HG03342 (cell line): Measurements from ENCODE around the gene LDB2.

Experiments
- ATAC-seq: cut with Tn5 transposase; IDR thresholded peaks from one replicate; pipeline ENCODE4 v1.9.1; 2021; ENCODE audit warnings: mild to moderate bottlenecking, moderate library complexity; ENCODE audit not compliant: unreplicated experiment

The LDB2 gene

DNA sequence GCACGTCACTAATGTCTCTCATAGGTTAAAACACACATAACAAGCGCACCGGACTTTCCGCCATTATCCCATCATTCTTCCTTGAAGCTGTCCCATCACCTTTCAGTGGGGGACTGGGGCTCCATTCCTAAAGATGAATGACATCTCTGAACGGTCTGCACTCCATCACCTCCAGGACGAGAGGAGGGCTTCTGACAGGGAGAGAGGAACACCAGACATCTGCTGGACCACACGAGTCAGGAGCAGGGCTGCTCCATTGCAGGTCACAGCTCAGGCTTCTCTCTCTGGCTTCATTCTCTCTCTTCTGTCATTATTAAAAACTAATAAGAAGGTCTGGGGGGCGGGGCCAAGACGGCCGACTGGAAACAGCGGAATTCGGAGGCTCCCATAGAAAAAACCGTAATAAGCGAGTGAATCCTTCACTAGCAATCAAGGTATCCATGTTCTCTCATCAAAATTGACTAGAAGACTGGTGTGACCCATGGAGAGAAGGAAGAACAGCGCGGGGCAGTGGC, 289.8 kb downstream of the LDB2 start:
- ATAC-seq: no peak

DNA sequence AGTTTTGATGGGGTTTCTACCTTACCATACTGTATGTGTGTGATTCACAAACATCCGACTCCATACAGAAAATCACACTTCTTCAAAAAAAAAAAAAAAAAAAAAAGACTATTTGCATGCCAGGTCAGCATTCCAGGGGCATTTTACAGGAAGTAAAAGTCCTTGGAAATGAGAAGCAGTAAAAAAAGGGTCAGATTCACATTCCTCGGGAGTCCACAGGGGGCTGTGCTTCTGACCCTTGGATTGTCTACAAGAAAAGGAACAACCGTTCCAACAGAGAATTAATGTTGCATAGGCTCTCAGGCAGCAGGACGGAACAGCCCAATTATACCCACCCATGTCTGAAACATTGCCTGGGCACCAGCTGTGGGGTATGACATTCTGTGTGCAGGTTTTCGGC, 290.3 kb downstream of the LDB2 start:
- no peak for ATAC-seq

- ATAC-seq: no peak
Measured at GRCh38 chr4:16607241-16608066, 291.0 kb downstream of the LDB2 start.

- no peak for ATAC-seq
Measured at GRCh38 chr4:16606691-16607090, 291.8 kb downstream of the LDB2 start.

- no peak for ATAC-seq
Measured at GRCh38 chr4:16603178-16603577, 295.3 kb downstream of the LDB2 start.

- ATAC-seq: no peak
Measured at GRCh38 chr4:16598597-16599206, 299.7 kb downstream of the LDB2 start.

DNA sequence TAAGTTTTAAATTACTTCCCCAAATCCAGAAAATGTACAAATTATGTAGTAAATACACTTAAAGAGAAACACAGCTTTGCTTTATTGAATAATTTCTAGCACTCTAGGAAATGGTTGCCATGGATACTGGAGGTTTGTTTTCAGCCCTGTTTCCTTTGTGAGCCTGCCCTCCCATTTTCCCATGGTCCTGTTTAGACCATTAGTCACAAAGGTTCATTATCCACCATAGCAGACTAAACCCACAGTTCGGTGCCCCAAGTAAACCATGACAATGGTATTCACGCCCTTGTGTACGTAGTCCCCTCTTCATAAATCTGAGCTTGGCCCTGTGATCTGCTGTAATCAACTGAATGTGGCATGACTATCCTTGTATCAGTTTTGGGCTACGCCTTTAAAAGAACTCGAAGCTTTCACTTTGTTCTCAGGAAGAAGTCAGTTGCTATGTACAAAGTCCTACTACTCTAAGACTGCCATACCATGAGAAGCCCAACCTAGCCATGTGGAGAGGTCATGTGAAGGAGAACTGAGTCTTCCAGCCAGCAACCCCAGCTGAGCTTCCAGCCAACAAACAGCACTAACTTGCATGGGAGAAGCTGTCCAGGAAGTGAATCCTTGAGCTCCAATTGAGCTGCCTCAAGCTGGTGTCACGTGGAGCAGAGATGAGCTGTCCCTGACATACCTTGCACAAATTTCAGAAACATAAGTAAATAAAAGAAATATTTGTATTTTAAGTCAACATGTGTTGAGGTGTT, 300.4 kb downstream of the LDB2 start:
- no peak for ATAC-seq

GRCh38 chr4:16597443-16597842, 301.0 kb downstream of the LDB2 start:
- ATAC-seq: no peak

DNA sequence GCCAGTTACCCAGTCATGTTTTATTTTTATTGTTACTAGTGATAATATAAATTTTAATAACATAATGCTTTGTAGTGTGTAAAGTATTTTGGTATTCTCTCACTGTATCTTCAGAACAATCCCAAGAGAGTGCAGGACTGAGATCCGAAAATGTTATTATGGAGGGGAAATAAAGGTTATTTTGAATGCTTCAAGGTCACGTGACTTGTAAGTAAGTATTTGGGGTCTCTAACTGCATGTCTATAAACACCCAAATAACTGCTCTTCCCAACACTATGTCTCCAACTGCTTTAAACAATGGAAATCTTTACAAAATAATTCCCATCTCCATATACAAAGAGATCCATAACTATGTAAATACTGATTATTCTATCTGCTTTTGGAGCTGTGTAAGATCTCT, 302.2 kb downstream of the LDB2 start:
- ATAC-seq: no peak

DNA sequence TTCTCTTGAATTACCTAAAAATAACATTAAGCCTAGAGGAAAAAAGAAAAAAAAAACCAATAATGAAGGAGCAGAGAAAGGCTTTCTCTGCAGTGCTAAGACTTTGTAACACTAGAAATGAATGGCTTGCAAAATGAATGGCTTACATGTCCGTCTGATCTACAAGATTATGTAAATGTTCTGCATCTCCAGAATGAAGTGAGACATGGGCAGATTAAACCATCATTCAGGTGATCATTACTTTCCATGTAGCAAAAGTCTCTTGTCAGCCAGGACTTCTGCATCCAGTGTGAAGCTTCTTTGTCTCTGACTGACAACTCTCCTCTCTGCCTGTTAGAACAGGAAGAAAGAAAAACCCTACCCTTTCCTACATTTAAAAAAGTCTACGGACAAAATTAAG, 304.3 kb downstream of the LDB2 start:
- no peak for ATAC-seq

GRCh38 chr4:16593386-16593785, 305.1 kb downstream of the LDB2 start:
- no peak for ATAC-seq

- ATAC-seq: no peak
Measured at GRCh38 chr4:16591272-16591826, 307.1 kb downstream of the LDB2 start.

GRCh38 chr4:16590797-16591196, 307.6 kb downstream of the LDB2 start:
- ATAC-seq: no peak

DNA sequence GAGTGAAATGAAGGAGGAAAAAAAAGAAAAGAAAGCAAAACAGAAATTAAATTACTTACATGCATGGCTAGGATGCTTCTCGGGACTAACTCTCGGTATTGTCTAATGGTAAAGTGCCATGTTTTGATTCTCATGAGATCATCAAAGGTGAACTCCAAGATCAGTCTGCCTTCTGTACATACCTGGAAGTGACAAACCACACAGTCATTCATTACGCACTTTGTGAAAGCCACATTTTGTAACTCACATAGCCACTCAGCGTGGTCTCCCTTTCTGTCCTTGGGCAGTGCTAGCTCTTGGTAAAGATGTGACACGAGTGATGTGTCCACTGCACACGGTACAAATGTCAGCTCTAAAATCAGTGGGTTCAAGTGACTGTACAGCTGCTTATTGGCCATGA, 309.8 kb downstream of the LDB2 start:
- ATAC-seq: no peak

DNA sequence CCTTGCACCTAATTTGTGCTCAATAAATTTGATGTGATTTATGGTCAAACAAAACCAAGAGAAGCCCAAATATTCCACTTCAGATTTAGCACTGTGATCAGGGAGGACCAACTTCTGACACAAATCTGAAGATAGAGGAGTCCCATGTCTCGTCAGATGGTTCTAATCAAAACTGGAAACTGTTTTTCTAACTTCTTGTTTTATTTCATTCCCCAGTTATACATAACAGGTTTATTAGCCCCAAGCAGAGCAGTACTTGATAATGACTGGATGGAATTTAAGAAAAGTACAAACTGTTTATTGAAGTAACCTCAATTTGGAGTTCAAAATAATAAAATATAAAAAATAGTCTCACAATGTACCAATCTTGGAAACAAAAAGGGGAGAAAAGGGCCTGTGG, 310.3 kb downstream of the LDB2 start:
- ATAC-seq: no peak

GRCh38 chr4:16585053-16585452, 313.4 kb downstream of the LDB2 start:
- no peak for ATAC-seq

GRCh38 chr4:16583764-16584163, 314.7 kb downstream of the LDB2 start:
- no peak for ATAC-seq

DNA sequence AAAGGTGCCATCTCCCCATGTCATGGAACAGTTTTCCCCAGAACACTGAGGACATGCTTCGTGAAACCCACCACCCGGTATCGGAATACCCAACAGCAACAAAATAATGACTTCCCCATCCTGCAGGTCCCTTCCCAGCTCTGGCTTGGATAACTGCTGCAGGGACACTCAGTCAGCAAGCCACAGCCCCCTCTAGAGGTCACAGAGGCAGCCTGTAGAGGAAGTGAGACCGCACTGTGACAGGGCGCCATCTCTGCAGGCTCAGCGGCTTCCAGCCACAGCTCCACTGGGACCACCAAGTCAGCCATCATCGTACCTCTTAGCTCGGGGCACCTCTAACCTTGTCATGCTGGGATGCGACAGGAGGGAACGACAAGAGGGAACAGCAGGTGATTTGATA, 315.9 kb downstream of the LDB2 start:
- ATAC-seq: no peak

GRCh38 chr4:16582036-16582435, 316.4 kb downstream of the LDB2 start:
- ATAC-seq: no peak

DNA sequence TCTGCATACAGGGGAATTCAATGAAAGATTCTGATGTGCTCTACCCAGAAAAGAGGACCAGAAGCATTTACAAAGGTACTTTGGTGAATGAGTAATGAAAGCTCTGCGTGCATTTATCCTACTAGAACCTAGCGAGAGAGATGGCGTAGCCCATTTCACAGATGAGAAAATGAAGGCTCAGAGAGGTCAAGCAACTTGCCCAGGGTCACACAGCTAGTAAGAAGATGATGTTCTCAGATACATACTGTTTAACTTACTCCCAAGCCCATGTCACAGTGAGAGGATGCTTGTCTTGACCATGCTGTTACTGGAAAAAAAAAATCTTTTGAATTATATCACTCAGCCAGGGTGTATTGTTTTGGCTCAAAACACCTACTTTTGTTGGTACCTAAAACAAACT, 317.3 kb downstream of the LDB2 start:
- ATAC-seq: no peak

GRCh38 chr4:16580514-16580913, 317.9 kb downstream of the LDB2 start:
- ATAC-seq: no peak
